ENCODE data around the gene WIPI1.

DNA sequence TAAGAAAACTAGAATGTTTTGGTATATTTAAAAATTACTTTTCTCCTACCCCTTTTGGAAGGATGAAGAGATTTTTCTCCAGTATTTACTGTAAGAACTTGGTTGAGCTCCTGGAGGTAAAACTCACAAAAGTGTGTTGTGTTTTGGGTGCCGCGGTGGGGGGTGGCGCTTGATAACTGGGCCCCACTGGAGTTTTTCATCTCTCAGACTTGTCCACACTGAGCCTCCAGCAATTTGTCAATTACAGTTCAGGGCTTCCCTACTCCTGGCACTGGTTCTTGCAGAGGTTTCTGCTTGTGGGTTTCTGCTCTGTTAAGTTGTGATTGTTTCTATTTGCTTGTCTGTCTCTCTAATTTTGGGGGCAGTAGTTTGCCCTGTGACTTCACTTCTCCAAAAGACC is 40.0 kb downstream of the WIPI1 start:
- no peak for TF ChIP-seq CTCF (IDR thresholded peaks at IDR 0.05 in 2 of 3, conservative IDR thresholded peaks at IDR 0.05 in 1 of 3; ENCODE audit: insufficient read depth in 2 of 3, low read depth in 1 of 3, low read length in 3 of 3)
- TF ChIP-seq GMEB1 (CRISPR knock-in tag; IDR thresholded peaks at IDR 0.05): no peak
- no peak for TF ChIP-seq DDX20 (tag; IDR thresholded peaks at IDR 0.05; ENCODE audit: low read depth)
- no peak for TF ChIP-seq FOXM1 (IDR thresholded peaks at IDR 0.05; ENCODE audit: low read depth)
- no peak for TF ChIP-seq FOXM1 (CRISPR knock-in tag; IDR thresholded peaks at IDR 0.05; ENCODE audit: low read depth)
- no peak for TF ChIP-seq SMAD1 (IDR thresholded peaks at IDR 0.05; ENCODE audit: low read depth, low read length, partially characterized antibody)
- no peak for TF ChIP-seq POLR2A (conservative IDR thresholded peaks at IDR 0.05)
- no peak for TF ChIP-seq TRIM28 (IDR thresholded peaks at IDR 0.05)
- TF ChIP-seq MAX (CRISPR knock-in tag; IDR thresholded peaks at IDR 0.05): no peak
- TF ChIP-seq, protein P1, sequence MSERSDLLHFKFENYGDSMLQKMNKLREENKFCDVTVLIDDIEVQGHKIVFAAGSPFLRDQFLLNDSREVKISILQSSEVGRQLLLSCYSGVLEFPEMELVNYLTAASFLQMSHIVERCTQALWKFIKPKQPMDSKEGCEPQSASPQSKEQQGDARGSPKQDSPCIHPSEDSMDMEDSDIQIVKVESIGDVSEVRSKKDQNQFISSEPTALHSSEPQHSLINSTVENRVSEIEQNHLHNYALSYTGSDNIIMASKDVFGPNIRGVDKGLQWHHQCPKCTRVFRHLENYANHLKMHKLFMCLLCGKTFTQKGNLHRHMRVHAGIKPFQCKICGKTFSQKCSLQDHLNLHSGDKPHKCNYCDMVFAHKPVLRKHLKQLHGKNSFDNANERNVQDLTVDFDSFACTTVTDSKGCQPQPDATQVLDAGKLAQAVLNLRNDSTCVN (CRISPR knock-in tag; IDR thresholded peaks at IDR 0.05): no peak
- TF ChIP-seq, protein P2, sequence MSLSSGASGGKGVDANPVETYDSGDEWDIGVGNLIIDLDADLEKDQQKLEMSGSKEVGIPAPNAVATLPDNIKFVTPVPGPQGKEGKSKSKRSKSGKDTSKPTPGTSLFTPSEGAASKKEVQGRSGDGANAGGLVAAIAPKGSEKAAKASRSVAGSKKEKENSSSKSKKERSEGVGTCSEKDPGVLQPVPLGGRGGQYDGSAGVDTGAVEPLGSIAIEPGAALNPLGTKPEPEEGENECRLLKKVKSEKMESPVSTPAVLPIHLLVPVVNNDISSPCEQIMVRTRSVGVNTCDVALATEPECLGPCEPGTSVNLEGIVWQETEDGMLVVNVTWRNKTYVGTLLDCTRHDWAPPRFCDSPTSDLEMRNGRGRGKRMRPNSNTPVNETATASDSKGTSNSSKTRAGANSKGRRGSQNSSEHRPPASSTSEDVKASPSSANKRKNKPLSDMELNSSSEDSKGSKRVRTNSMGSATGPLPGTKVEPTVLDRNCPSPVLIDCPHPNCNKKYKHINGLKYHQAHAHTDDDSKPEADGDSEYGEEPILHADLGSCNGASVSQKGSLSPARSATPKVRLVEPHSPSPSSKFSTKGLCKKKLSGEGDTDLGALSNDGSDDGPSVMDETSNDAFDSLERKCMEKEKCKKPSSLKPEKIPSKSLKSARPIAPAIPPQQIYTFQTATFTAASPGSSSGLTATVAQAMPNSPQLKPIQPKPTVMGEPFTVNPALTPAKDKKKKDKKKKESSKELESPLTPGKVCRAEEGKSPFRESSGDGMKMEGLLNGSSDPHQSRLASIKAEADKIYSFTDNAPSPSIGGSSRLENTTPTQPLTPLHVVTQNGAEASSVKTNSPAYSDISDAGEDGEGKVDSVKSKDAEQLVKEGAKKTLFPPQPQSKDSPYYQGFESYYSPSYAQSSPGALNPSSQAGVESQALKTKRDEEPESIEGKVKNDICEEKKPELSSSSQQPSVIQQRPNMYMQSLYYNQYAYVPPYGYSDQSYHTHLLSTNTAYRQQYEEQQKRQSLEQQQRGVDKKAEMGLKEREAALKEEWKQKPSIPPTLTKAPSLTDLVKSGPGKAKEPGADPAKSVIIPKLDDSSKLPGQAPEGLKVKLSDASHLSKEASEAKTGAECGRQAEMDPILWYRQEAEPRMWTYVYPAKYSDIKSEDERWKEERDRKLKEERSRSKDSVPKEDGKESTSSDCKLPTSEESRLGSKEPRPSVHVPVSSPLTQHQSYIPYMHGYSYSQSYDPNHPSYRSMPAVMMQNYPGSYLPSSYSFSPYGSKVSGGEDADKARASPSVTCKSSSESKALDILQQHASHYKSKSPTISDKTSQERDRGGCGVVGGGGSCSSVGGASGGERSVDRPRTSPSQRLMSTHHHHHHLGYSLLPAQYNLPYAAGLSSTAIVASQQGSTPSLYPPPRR (CRISPR knock-in tag; IDR thresholded peaks at IDR 0.05; ENCODE audit: borderline replicate concordance): no peak
- no peak for TF ChIP-seq MYNN (IDR thresholded peaks at IDR 0.05)
- TF ChIP-seq MYNN (CRISPR knock-in tag; IDR thresholded peaks at IDR 0.05): no peak
- no peak for TF ChIP-seq ARNT (IDR thresholded peaks at IDR 0.05)
- TF ChIP-seq CCAR2 (IDR thresholded peaks at IDR 0.05; ENCODE audit: low read depth, low read length): no peak
- no peak for TF ChIP-seq ZC3H4 (CRISPR knock-in tag; IDR thresholded peaks at IDR 0.05; ENCODE audit: borderline replicate concordance)

All from K562 (cell line).